A549 (cell line): Measurements from ENCODE around the gene AMDHD2. TPM values are rescaled to one million over a fixed set of nuclear protein-coding genes. Genes with fewer than 3 reads are reported as not detected.

Experiments
- ATAC-seq, 2 experiments: fragments of 200-7000 bp in 1 of 2; fragments of >200 bp in 1 of 2; cut with Nextera tagmentation in 1 of 2; cut with Tn5 transposase in 1 of 2; 3 replicates each; pipeline versions ENCODE4 v1.8.0 to v1.9.1; 2018 to 2020; ENCODE audit warnings: mild to moderate bottlenecking in 1 of 2, moderate library complexity in 1 of 2
- CTCF ChIA-PET: fragments of 300-600 bp; sonication (Branson Sonifier 250); formaldehyde crosslinking; extraction: SDS; loops from one replicate; lab custom pipeline; 2021; ENCODE audit warnings: antibody characterized with exemption, inconsistent platforms; lab: Yijun Ruan, JAX
- POLR2A ChIA-PET: fragments of 350-600 bp; formaldehyde crosslinking; extraction: SDS; loops from one replicate; lab custom pipeline; 2021; ENCODE audit warnings: antibody characterized with exemption, inconsistent platforms; lab: Yijun Ruan, JAX
- DNase-seq, 2 experiments: peaks; one replicate each; pipeline versions ENCODE4 v3.0.0 to v3.0.0-alpha.2; 2011 to 2016; ENCODE audit warnings: low read depth in 1 of 2, low spot score in 1 of 2
- FAIRE-seq: peaks from 2 replicates; lab custom pipeline; 2011; peaks lifted over from hg19 to GRCh38; lab: Jason Lieb, UNC
- H3K27ac ChIP-seq, 2 experiments: fragments of >200 bp; sonication (Bioruptor Twin); formaldehyde crosslinking; 3 replicates each; pipeline ENCODE4 v1.5.1; 2016 to 2017
- H3K4me1 ChIP-seq: fragments of >200 bp; sonication (Bioruptor Twin); formaldehyde crosslinking; 3 replicates; pipeline ENCODE4 v1.6.1; 2016
- H3K4me2 ChIP-seq: fragments of >200 bp; sonication (Bioruptor Twin); formaldehyde crosslinking; 3 replicates; pipeline ENCODE4 v1.6.1; 2016
- H3K4me3 ChIP-seq: fragments of >200 bp; sonication (Bioruptor Twin); formaldehyde crosslinking; 3 replicates; pipeline ENCODE4 v1.5.1; 2016
- H3K9me3 ChIP-seq: fragments of >200 bp; sonication (Bioruptor Twin); formaldehyde crosslinking; 3 replicates; pipeline ENCODE4 v1.6.1; 2016
- BHLHE40 ChIP-seq: IDR thresholded peaks from 2 replicates; pipeline ENCODE4 v1.6.1; 2012; ENCODE audit warnings: low read depth, low read length, inconsistent platforms
- CEBPB ChIP-seq, 2 experiments: fragments of >200 bp in 1 of 2; sonication (Bioruptor Twin) in 1 of 2; formaldehyde crosslinking in 1 of 2; IDR thresholded peaks; 2 replicates each; pipeline ENCODE4 v1.6.1; 2012 to 2016
- CHD4 ChIP-seq: fragments of 200-600 bp; sonication (generic); IDR thresholded peaks from 2 replicates; pipeline ENCODE4 v1.6.1; 2016; ENCODE audit warnings: antibody characterized with exemption, mild to moderate bottlenecking, borderline replicate concordance
- EHF ChIP-seq: fragments of 250-450 bp; sonication (Bioruptor Pico); IDR thresholded peaks from 2 replicates; pipeline ENCODE4 v1.5.0; 2020; ENCODE audit warnings: mild to moderate bottlenecking
- EHMT2 ChIP-seq: fragments of 200-600 bp; sonication (generic); IDR thresholded peaks from 2 replicates; pipeline ENCODE4 v1.6.1; 2016; ENCODE audit warnings: antibody characterized with exemption, low read depth, mild to moderate bottlenecking, moderate library complexity
- ESRRA ChIP-seq: fragments of 150-350 bp; IDR thresholded peaks from 2 replicates; pipeline ENCODE4 v1.6.1; 2014; ENCODE audit warnings: mild to moderate bottlenecking, low read length, borderline replicate concordance
- FOSL2 ChIP-seq, 2 experiments: fragments of 450-650 bp in 1 of 2; fragments of >200 bp in 1 of 2; sonication (Bioruptor Twin) in 1 of 2; formaldehyde crosslinking; IDR thresholded peaks; 2 replicates each; pipeline versions ENCODE4 v1.5.0 to v1.6.1; 2016 to 2020; ENCODE audit warnings: mild to moderate bottlenecking in 1 of 2, moderate library complexity in 1 of 2
- GATA3 ChIP-seq: IDR thresholded peaks from 2 replicates; pipeline ENCODE4 v1.6.1; 2012; ENCODE audit warnings: borderline replicate concordance
- HDAC2 ChIP-seq: fragments of 200-600 bp; sonication (generic); IDR thresholded peaks from 2 replicates; pipeline ENCODE4 v1.6.1; 2016
- HOXA7 ChIP-seq: fragments of 250-450 bp; sonication (Bioruptor Pico); IDR thresholded peaks from 2 replicates; pipeline ENCODE4 v1.5.0; 2020; ENCODE audit warnings: mild to moderate bottlenecking, moderate library complexity
- HOXB13 ChIP-seq: fragments of 250-450 bp; sonication (Bioruptor Pico); IDR thresholded peaks from 2 replicates; pipeline ENCODE4 v1.5.0; 2020; ENCODE audit warnings: low read depth, mild to moderate bottlenecking, moderate library complexity
- JUN ChIP-seq, 2 experiments: fragments of >200 bp; sonication (Bioruptor Twin); formaldehyde crosslinking; IDR thresholded peaks; 2 replicates in 1 of 2; 3 replicates in 1 of 2; pipeline ENCODE4 v1.6.1; 2016 to 2017
- JUNB ChIP-seq: fragments of >200 bp; sonication (Bioruptor Twin); formaldehyde crosslinking; IDR thresholded peaks from 2 replicates; pipeline ENCODE4 v1.6.1; 2016
- MAZ ChIP-seq: fragments of 150-350 bp; IDR thresholded peaks from 2 replicates; pipeline ENCODE4 v1.6.1; 2014; ENCODE audit warnings: antibody characterized with exemption, low read depth, low read length, borderline replicate concordance
- MYC ChIP-seq: IDR thresholded peaks from 2 replicates; pipeline ENCODE4 v1.6.1; 2012; ENCODE audit warnings: mild to moderate bottlenecking, inconsistent platforms, low read length, improper control_type of control experiment, borderline replicate concordance
- NFE2L2 ChIP-seq: fragments of 150-350 bp; conservative IDR thresholded peaks from 2 replicates; pipeline ENCODE4 v1.6.1; 2014; ENCODE audit warnings: low read length
- PBX3 ChIP-seq: IDR thresholded peaks from 2 replicates; pipeline ENCODE4 v1.6.1; 2012
- PHF8 ChIP-seq: fragments of 200-600 bp; sonication (generic); IDR thresholded peaks from 2 replicates; pipeline ENCODE4 v1.6.1; 2016; ENCODE audit warnings: low read depth, mild to moderate bottlenecking, antibody characterized with exemption, moderate library complexity, borderline replicate concordance
- POLR2A ChIP-seq: IDR thresholded peaks from 2 replicates; pipeline ENCODE4 v1.6.1; 2012; ENCODE audit warnings: mild to moderate bottlenecking, low read length
- RARB ChIP-seq: fragments of 250-450 bp; sonication (Bioruptor Pico); IDR thresholded peaks from 2 replicates; pipeline ENCODE4 v1.8.0; 2021; ENCODE audit warnings: mild to moderate bottlenecking, moderate library complexity
- RCOR1 ChIP-seq: fragments of 150-350 bp; IDR thresholded peaks from 2 replicates; pipeline ENCODE4 v1.6.1; 2014; ENCODE audit warnings: antibody characterized with exemption, low read length, low read depth
- REST ChIP-seq: fragments of 200-600 bp; sonication (generic); IDR thresholded peaks from 2 replicates; pipeline ENCODE4 v1.6.1; 2016; ENCODE audit warnings: antibody characterized with exemption, mild to moderate bottlenecking, moderate library complexity
- RFX5 ChIP-seq: fragments of 450-650 bp; IDR thresholded peaks from 2 replicates; pipeline ENCODE4 v1.7.1; 2014; ENCODE audit warnings: antibody characterized with exemption, mild to moderate bottlenecking, moderate library complexity
- SMC3 ChIP-seq: fragments of >200 bp; sonication (Bioruptor Twin); formaldehyde crosslinking; IDR thresholded peaks from 3 replicates; pipeline ENCODE4 v1.6.1; 2018; ENCODE audit warnings: inconsistent platforms
- TFCP2L1 ChIP-seq: fragments of 250-450 bp; sonication (Bioruptor Pico); IDR thresholded peaks from 2 replicates; pipeline ENCODE4 v1.5.0; 2021; ENCODE audit warnings: mild to moderate bottlenecking
- ZNF302 ChIP-seq: fragments of 250-450 bp; sonication (Bioruptor Pico); IDR thresholded peaks from 2 replicates; pipeline ENCODE4 v1.9.0; 2021; ENCODE audit warnings: inconsistent platforms, mild to moderate bottlenecking, moderate library complexity
- WGBS: methylation state at CpG from one replicate; pipeline ENCODE4 v1.1.6; 2017; ENCODE audit errors: missing lambda C conversion rate; 5-methylcytosine and 5-hydroxymethylcytosine counted together
- polyA plus RNA-seq, 4 experiments: library from polyadenylated mRNA; depleted of rRNA in 3 of 4; stranded (reverse); fragments of >200 nt; fragmentation: RNase III in 1 of 4; extraction: RNeasy Plus Mini Kit Qiagen cat#74134 plus additional on column Dnase treatment in 1 of 4; gene quantifications; 2 replicates in 3 of 4; 3 replicates in 1 of 4; pipeline ENCODE4 v1.2.3, GENCODE V29; 2011 to 2017
- TF ChIP-seq, protein P1 (sequence below): fragments of >200 bp; sonication (Bioruptor Twin); formaldehyde crosslinking; IDR thresholded peaks from 2 replicates; pipeline ENCODE4 v1.6.1; 2016
- TF ChIP-seq, protein P2 (sequence below): fragments of 250-450 bp; sonication (Bioruptor Pico); IDR thresholded peaks from 2 replicates; pipeline ENCODE4 v1.5.0; 2020; ENCODE audit warnings: low read depth, mild to moderate bottlenecking, moderate library complexity
- TF ChIP-seq, protein P3 (sequence below): fragments of 450-650 bp; IDR thresholded peaks from 2 replicates; pipeline ENCODE4 v1.6.1; 2014; ENCODE audit warnings: antibody characterized with exemption

Gene AMDHD2
- polyA plus RNA-seq, 2 of the 4 experiments (the other 2 are of a cell fraction) = 6.6 to 28.8 TPM

GRCh38 chr16:2518823-2519710 lies 1.1 kb upstream of the AMDHD2 start:
- CTCF ChIA-PET = interaction anchor here (1.4 to 3.6 kb wide), 2 partner anchors 12 to 18 kb away, joined by 6 to 13 read pairs; partner anchors contain the start of gene CEMP1
- ATAC-seq (peak; percentile 2 to 35; a peak in 3 of 6 replicates), FAIRE-seq (no peak), DNase-seq (no peak)
- peak overlapping the region in 1 of 2 experiments; percentile 96; a peak in 1 of 6 replicates for H3K27ac ChIP-seq
- no peak overlapping the region for H3K4me3 ChIP-seq
- H3K4me1 ChIP-seq = peaks cover 40% of the 10 kb centered on the region
- H3K4me2 ChIP-seq = peak overlapping the region; percentile 87
- WGBS = 94% methylated on average over 35 of the region's 39 CpGs
- TF ChIP-seq CHD4 = no peak
- no peak for TF ChIP-seq TFCP2L1 (CRISPR knock-in tag)
- TF ChIP-seq SMC3 = no peak
- no peak for TF ChIP-seq EHMT2
- no peak for TF ChIP-seq HOXB13
- no peak for TF ChIP-seq JUN (IDR thresholded peaks at IDR 0.05)
- TF ChIP-seq JUNB = no peak
- TF ChIP-seq MAZ = no peak
- no peak for TF ChIP-seq ZNF302 (CRISPR knock-in tag)
- TF ChIP-seq HOXA7 = no peak
- TF ChIP-seq BHLHE40 = no peak
- TF ChIP-seq, protein P1, sequence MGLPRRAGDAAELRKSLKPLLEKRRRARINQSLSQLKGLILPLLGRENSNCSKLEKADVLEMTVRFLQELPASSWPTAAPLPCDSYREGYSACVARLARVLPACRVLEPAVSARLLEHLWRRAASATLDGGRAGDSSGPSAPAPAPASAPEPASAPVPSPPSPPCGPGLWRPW = no peak
- no peak for TF ChIP-seq PBX3
- TF ChIP-seq ESRRA = no peak
- no peak for TF ChIP-seq POLR2A
- TF ChIP-seq, protein P2, sequence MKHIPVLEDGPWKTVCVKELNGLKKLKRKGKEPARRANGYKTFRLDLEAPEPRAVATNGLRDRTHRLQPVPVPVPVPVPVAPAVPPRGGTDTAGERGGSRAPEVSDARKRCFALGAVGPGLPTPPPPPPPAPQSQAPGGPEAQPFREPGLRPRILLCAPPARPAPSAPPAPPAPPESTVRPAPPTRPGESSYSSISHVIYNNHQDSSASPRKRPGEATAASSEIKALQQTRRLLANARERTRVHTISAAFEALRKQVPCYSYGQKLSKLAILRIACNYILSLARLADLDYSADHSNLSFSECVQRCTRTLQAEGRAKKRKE (CRISPR knock-in tag) = no peak
- no peak for TF ChIP-seq MYC
- TF ChIP-seq CEBPB (IDR thresholded peaks at IDR 0.05) = no peak
- no peak for TF ChIP-seq NFE2L2
- TF ChIP-seq, protein P3, sequence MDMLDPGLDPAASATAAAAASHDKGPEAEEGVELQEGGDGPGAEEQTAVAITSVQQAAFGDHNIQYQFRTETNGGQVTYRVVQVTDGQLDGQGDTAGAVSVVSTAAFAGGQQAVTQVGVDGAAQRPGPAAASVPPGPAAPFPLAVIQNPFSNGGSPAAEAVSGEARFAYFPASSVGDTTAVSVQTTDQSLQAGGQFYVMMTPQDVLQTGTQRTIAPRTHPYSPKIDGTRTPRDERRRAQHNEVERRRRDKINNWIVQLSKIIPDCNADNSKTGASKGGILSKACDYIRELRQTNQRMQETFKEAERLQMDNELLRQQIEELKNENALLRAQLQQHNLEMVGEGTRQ = no peak
- H3K9me3 ChIP-seq = no peaks in the 10 kb centered on the region
- POLR2A ChIA-PET = interaction anchor here (1.2 to 2.8 kb wide), 2 partner anchors 13 to 364 kb away, joined by 4 to 21 read pairs; partner anchors contain the start of genes CEMP1 and TRAF7

- Histone ChIP-seq H3K4me2 (peak overlapping the region; percentile 87), H3K4me3 (peak overlapping the region; percentile 58), H3K9me3 (no peaks in the 10 kb centered on the region), H3K27ac (peak overlapping the region; percentile 64 to 96), H3K4me1 (peaks cover 40% of the 10 kb centered on the region)
- 89% methylated on average over 15 of the region's 22 CpGs for WGBS
- ChIA-PET CTCF (interaction anchor here (3.6 kb wide), 1 partner anchor 18 kb away, joined by 13 read pairs; no protein-coding TSS in a partner anchor), POLR2A (interaction anchor here (1.2 to 2.8 kb wide), 2 partner anchors 12 to 364 kb away, joined by 4 to 21 read pairs; partner anchors contain the start of genes CEMP1 and TRAF7)
- FAIRE-seq (no peak), ATAC-seq (peak in 1 of 2 experiments; percentile 3; a peak in 2 of 6 replicates), DNase-seq (no peak)
- no peak for TF ChIP-seq TFCP2L1 (CRISPR knock-in tag)
- TF ChIP-seq, protein P1 = no peak
- TF ChIP-seq RFX5 = no peak
- TF ChIP-seq EHF (CRISPR knock-in tag) = no peak
- TF ChIP-seq CHD4 = no peak
- no peak for TF ChIP-seq REST
- no peak for TF ChIP-seq RCOR1
- TF ChIP-seq MAZ = no peak
- no peak for TF ChIP-seq FOSL2 (IDR thresholded peaks at IDR 0.05)
- TF ChIP-seq FOSL2 (CRISPR knock-in tag; IDR thresholded peaks at IDR 0.05) = no peak
- no peak for TF ChIP-seq HDAC2
- TF ChIP-seq RARB = no peak
- TF ChIP-seq GATA3 = no peak
- TF ChIP-seq, protein P2 (CRISPR knock-in tag) = no peak
- no peak for TF ChIP-seq ZNF302 (CRISPR knock-in tag)
- no peak for TF ChIP-seq PHF8
These were observed 475 bp upstream of the AMDHD2 start for GRCh38 chr16:2519711-2520080.
